WI38 (cell line): ENCODE measurements around the gene ADGRF1.
"Not testable (repeated sequence)": the region's sequence is repeated elsewhere in the genome, so short reads cannot be mapped to it uniquely, and the experiment has no call there.

Experiments used
- H3K4me3 ChIP-seq: 2 replicates; pipeline ENCODE4 v1.5.1; 2011; ENCODE audit warnings: low read depth, mild to moderate bottlenecking, control low read depth, low read length
- CTCF ChIP-seq: IDR thresholded peaks from 2 replicates; pipeline ENCODE4 v1.5.1; 2012; ENCODE audit warnings: low read depth, mild to moderate bottlenecking, control low read depth, low read length

Gene ADGRF1

GRCh38 chr6:47061309-47062300 lies 19.5 kb upstream of the ADGRF1 start:
- no peak overlapping the region for H3K4me3 ChIP-seq

GRCh38 chr6:47059216-47059885 lies 17.2 kb upstream of the ADGRF1 start:
- no peak overlapping the region for H3K4me3 ChIP-seq
- TF ChIP-seq CTCF: no peak

More at GRCh38 chr6:47061309-47062300, 19.5 kb upstream of the ADGRF1 start:
- no peak for TF ChIP-seq CTCF

GRCh38 chr6:47057830-47058540 lies 15.9 kb upstream of the ADGRF1 start:
- H3K4me3 ChIP-seq: no peak overlapping the region
- TF ChIP-seq CTCF: no peak

- no peak for TF ChIP-seq CTCF
- H3K4me3 ChIP-seq: no peak overlapping the region
Measured at GRCh38 chr6:47056832-47057231, 14.7 kb upstream of the ADGRF1 start.

GRCh38 chr6:47054302-47054701 lies 12.2 kb upstream of the ADGRF1 start:
- H3K4me3 ChIP-seq: not testable (repeated sequence)

GRCh38 chr6:47048638-47049037 lies 6.5 kb upstream of the ADGRF1 start:
- TF ChIP-seq CTCF: no peak
- H3K4me3 ChIP-seq: no peak overlapping the region

GRCh38 chr6:47047479-47048407 lies 5.6 kb upstream of the ADGRF1 start:
- TF ChIP-seq CTCF: peak; percentile 57; the same call in 1 of the 2 replicates

More at GRCh38 chr6:47047479-47048407, 5.6 kb upstream of the ADGRF1 start:
- no peak overlapping the region for H3K4me3 ChIP-seq
